Neutrophil (primary cell): ENCODE results near the gene ACER1.
"Not testable (repeated sequence)": the region's sequence is repeated elsewhere in the genome, so short reads cannot be mapped to it uniquely, and the experiment has no call there.

Source experiments
- H3K27ac ChIP-seq: fragments of 200-600 bp; sonication (generic); 2 replicates; pipeline ENCODE4 v1.5.1; 2016; ENCODE audit warnings: mild to moderate bottlenecking, moderate library complexity
- H3K27me3 ChIP-seq: fragments of 200-600 bp; sonication (generic); 2 replicates; pipeline ENCODE4 v1.6.0; 2016; ENCODE audit warnings: mild to moderate bottlenecking
- H3K36me3 ChIP-seq: fragments of 200-600 bp; sonication (generic); 2 replicates; pipeline ENCODE4 v1.5.1; 2017
- H3K4me1 ChIP-seq, 2 experiments: fragments of 200-600 bp in 1 of 2; sonication (generic) in 1 of 2; 1 replicate in 1 of 2; 2 replicates in 1 of 2; pipeline versions ENCODE4 v1.5.1 to v1.6.1; 2013 to 2016; ENCODE audit warnings: low read depth in 1 of 2, low read length in 1 of 2, mild to moderate bottlenecking in 1 of 2, moderate library complexity in 1 of 2; ENCODE audit not compliant: control insufficient read depth in 1 of 2, insufficient read depth in 1 of 2
- H3K4me3 ChIP-seq, 2 experiments: fragments of 200-600 bp in 1 of 2; sonication (generic) in 1 of 2; 1 replicate in 1 of 2; 2 replicates in 1 of 2; pipeline ENCODE4 v1.5.1; 2013 to 2016; ENCODE audit warnings: low read depth in 1 of 2, low read length in 1 of 2, mild to moderate bottlenecking in 1 of 2, moderate library complexity in 1 of 2
- H3K9me3 ChIP-seq: fragments of 200-600 bp; sonication (generic); 2 replicates; pipeline ENCODE4 v1.5.1; 2016
- CTCF ChIP-seq: fragments of 200-600 bp; sonication (generic); IDR thresholded peaks from 2 replicates; pipeline ENCODE4 v1.5.1; 2016; ENCODE audit warnings: antibody characterized with exemption

The ACER1 gene

GRCh38 chr19:6362027-6362350 lies 28.6 kb upstream of the ACER1 start:
- Histone ChIP-seq H3K27ac (peak overlapping the region; percentile 70), H3K4me3 (peak overlapping the region; percentile 80 to 99), H3K36me3 (peaks cover 9% of the 10 kb centered on the region), H3K4me1 (peaks cover 19 to 25% of the 10 kb centered on the region in 2 experiments), H3K27me3 (no peaks in the 10 kb centered on the region), H3K9me3 (no peaks in the 10 kb centered on the region)
- TF ChIP-seq CTCF, result no peak

- Histone ChIP-seq H3K4me3 (peak overlapping the region; percentile 80 to 99), H3K27ac (peak overlapping the region; percentile 70)
- H3K27me3 ChIP-seq, result not testable (repeated sequence)
Measured at GRCh38 chr19:6360857-6361216, 27.4 kb upstream of the ACER1 start.

GRCh38 chr19:6360445-6360844 lies 27.0 kb upstream of the ACER1 start:
- not testable (repeated sequence) for H3K4me3 ChIP-seq, H3K27ac ChIP-seq, H3K27me3 ChIP-seq, H3K36me3 ChIP-seq, H3K9me3 ChIP-seq
- peaks cover 19% of the 10 kb centered on the region in 2 experiments for H3K4me1 ChIP-seq

More at GRCh38 chr19:6360857-6361216, 27.4 kb upstream of the ACER1 start:
- H3K36me3 ChIP-seq, H3K9me3 ChIP-seq: not testable (repeated sequence)
- H3K4me1 ChIP-seq, result peaks cover 19 to 22% of the 10 kb centered on the region in 2 experiments

GRCh38 chr19:6359568-6360341 lies 26.3 kb upstream of the ACER1 start:
- Histone ChIP-seq H3K36me3 (no peaks in the 10 kb centered on the region), H3K4me3 (no peak overlapping the region), H3K4me1 (peaks cover 12 to 13% of the 10 kb centered on the region in 2 experiments), H3K27ac (no peak overlapping the region), H3K9me3 (no peaks in the 10 kb centered on the region), H3K27me3 (no peaks in the 10 kb centered on the region)
- no peak for TF ChIP-seq CTCF

GRCh38 chr19:6358003-6358402 lies 24.6 kb upstream of the ACER1 start:
- no peaks in the 10 kb centered on the region for H3K36me3 ChIP-seq
- H3K27ac ChIP-seq, result no peak overlapping the region
- H3K4me1 ChIP-seq, result peaks cover 11 to 13% of the 10 kb centered on the region in 2 experiments
- TF ChIP-seq CTCF, result no peak
- H3K27me3 ChIP-seq, result no peaks in the 10 kb centered on the region
- H3K9me3 ChIP-seq, result no peaks in the 10 kb centered on the region
- no peak overlapping the region for H3K4me3 ChIP-seq

GRCh38 chr19:6357174-6357573 lies 23.8 kb upstream of the ACER1 start:
- peaks cover 7 to 8% of the 10 kb centered on the region in 2 experiments for H3K4me1 ChIP-seq
- no peaks in the 10 kb centered on the region for H3K27me3 ChIP-seq
- H3K4me3 ChIP-seq, result no peak overlapping the region
- no peaks in the 10 kb centered on the region for H3K9me3 ChIP-seq
- no peak overlapping the region for H3K27ac ChIP-seq
- no peaks in the 10 kb centered on the region for H3K36me3 ChIP-seq
- no peak for TF ChIP-seq CTCF

- H3K4me3 ChIP-seq, H3K27ac ChIP-seq, H3K36me3 ChIP-seq, H3K9me3 ChIP-seq, H3K4me1 ChIP-seq, H3K27me3 ChIP-seq: not testable (repeated sequence)
Measured at GRCh38 chr19:6355321-6356040, 22.1 kb upstream of the ACER1 start.
